GM19468 (cell line): ENCODE data around the gene HAUS8.
"Not testable (repeated sequence)": the region's sequence is repeated elsewhere in the genome, so short reads cannot be mapped to it uniquely, and the experiment has no call there.

Experiments
- ATAC-seq: cut with Tn5 transposase; IDR thresholded peaks from one replicate; pipeline ENCODE4 v1.9.1; 2021; ENCODE audit warnings: mild to moderate bottlenecking, moderate library complexity, moderate number of reproducible peaks; ENCODE audit not compliant: unreplicated experiment; ENCODE audit errors: extremely low read depth

HAUS8 gene, protein sequence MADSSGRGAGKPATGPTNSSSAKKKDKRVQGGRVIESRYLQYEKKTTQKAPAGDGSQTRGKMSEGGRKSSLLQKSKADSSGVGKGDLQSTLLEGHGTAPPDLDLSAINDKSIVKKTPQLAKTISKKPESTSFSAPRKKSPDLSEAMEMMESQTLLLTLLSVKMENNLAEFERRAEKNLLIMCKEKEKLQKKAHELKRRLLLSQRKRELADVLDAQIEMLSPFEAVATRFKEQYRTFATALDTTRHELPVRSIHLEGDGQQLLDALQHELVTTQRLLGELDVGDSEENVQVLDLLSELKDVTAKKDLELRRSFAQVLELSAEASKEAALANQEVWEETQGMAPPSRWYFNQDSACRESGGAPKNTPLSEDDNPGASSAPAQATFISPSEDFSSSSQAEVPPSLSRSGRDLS

DNA sequence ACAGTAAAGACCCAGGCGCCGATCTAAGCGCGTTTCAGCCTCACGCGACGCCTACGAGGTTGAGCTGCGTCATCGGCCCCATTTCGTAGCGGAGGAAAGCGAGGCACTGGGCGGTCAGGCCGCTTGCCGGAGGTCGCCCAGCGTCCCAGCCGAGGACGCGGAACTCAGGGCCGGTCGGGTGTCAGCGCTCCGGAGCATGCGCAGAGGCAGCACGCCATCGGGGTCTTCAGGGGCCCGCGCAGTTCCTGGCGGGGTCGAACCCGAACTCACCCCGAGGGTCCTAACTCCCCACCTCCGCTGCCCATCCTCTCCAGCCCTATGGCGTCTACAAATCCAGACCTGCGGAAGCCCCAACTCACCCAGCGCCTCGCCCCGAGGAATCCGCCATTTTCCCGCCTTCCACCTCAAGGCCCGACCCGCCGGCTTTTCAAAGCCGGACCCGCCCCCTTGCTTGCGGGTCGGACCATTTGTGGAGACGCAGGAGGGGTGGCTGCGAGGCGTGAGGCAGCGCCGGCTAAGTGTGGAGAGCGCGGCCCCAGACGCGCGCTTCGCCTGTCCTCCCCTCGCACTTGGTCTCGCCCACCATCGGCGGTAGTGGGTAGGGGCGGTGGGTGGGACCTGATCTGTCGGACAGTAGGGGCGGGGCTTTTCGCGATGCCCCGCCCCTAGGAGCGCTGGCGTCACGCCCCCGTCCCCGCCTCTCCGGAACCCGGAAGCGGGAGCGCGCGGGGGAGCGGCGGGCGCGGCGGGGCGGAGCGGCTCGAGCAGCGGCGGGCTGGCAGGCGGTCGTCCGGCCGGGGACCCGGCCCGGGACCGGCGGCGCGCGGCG lies at the start of gene HAUS8, which contains the start of gene MYO9B:
Gene HAUS8 (minus strand): TSS at position 418 of the 829 bp plus-strand sequence. CDS start 30 bp downstream, at position 388.
Gene MYO9B (plus strand): TSS at position 743 of the 829 bp plus-strand sequence. CDS start 25,941 bp downstream, outside the sequence.
- peak; percentile 72 for ATAC-seq

DNA sequence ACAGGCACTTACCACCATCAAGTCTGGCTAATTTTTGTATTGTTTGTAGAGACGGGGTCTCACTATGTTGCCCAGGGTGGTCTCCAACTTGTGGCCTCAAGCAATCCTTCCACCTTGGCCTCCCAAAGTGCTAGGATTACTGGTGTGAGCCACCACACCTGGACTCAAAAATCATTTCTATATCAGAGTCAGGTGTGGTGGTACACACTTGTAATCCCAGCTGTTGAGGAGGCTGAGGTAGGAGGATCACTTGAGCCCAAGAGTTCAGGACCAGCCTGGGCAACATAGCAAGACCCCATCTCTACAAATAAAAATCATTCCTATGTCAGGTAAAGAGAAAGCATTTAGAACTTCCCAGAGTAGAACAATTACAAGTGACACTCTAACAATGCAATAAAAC lies 48.8 kb upstream of the HAUS8 start:
- ATAC-seq: no peak

DNA sequence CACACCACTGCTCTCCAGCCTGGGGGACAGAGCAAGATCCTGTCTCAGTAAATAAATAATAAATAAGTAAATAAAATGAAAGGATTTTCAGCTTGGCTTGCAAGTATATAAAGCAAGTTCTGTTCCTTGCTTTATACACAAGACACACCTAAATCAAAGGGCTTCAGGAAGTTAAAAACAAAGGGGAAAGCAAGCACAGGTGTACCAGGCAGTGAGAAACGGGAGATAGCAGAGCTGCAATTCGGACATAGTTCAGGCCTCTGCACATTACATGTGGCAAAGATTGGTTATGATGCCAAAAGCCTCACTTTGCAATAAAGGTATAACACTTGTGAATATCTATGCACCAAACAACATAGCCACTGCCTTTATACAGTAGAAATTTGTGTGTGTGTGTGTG lies 47.8 kb upstream of the HAUS8 start:
- ATAC-seq: no peak

DNA sequence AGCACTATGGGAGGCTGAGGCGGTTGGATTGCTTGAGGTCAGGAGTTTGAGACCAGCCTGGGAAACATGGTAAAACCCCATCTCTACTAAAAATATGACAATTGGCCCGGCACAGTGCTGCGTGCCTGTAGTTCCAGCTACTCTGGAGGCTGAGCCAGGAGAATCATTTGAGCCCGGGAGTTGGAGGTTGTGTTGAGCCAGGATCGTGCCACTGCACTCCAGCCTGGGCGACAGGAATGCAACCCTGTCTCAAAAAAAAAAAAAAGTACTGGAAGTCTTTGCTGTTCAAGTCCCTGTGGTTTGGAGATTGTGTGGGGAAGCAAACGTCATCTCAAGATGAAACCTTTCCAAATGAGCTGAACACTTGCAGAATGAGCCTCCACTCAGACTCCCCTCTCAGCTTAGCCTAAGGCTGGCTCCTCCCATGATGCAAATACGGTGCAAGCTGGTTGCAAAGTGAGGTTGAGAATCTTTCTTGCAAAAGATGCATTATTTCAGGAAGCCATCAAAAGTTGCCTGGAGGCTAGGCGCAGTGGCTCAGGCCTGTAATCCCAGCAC lies 46.6 kb upstream of the HAUS8 start:
- ATAC-seq: no peak

DNA sequence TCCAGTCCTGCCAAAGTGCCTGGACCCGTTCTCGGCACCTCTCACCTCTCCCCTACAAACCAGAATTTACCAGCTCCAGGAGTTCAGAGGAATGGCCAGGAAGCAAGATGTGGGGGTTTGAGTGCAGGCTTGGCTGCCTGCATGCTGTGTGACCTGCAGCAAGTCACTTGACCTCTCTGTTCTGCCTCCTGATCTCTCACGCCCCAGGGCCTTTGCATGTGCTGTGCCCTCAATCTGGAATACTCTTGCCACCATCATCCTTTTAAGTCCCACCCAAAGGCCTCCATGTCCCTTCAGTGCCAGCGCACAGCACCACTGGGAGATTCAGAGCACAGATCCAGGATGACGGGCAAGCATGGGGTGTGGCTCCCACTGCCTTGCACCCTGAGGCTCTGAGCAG lies 43.7 kb upstream of the HAUS8 start:
- ATAC-seq: no peak

DNA sequence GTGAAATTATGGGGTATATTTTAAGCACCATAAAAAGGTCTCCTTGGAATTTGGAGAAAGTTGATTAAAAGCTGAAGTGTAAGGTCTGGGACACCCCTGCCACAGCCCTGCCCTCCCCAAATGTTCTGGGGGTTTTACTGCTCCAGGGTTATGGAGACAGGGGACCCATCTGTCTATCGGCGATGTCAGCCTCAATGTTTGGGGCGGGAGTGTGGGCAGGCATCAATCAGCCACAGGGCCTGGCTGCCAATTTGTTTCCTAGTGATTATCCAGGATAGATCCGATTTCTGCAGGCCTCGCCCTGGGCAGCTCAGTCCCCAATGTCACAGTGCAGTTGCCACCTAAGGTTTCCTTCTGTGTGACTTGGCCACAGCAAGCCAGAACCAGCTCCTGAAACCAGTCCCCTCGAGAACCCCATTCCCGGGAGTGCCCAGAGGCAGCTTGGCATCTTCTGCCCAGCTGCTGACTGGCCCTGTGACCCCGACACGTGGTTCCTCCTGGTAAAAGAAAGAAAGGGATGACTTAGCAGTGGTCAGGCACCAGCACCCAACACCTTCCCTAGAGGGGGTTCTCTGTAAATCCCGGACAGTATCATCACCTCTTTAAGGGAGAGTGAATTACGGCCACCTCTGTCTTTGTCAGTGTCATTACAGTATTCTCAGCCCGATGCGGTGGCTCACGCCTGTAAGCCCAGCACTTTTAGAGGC lies 41.9 kb upstream of the HAUS8 start:
- no peak for ATAC-seq

DNA sequence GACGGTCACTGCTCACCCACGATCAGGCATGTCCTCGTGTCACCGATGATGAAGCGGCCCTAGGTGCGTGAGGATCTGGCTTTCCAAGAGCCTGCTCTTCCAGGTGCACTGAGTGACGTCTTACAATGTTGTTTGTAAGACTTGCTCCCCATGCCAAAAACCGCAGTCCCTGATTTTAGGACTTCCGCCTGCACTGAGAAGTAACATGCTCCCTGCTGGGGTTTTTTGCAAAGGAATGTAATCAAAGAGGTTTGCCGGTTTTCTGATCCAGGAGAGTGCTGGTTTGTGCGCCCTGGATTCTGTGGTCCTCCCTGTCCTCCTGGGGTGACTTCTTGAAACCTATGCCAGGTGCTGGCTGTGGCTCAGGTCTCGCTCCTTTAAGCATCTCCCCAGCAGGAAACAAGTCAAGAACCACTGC lies 39.2 kb upstream of the HAUS8 start:
- ATAC-seq: no peak

DNA sequence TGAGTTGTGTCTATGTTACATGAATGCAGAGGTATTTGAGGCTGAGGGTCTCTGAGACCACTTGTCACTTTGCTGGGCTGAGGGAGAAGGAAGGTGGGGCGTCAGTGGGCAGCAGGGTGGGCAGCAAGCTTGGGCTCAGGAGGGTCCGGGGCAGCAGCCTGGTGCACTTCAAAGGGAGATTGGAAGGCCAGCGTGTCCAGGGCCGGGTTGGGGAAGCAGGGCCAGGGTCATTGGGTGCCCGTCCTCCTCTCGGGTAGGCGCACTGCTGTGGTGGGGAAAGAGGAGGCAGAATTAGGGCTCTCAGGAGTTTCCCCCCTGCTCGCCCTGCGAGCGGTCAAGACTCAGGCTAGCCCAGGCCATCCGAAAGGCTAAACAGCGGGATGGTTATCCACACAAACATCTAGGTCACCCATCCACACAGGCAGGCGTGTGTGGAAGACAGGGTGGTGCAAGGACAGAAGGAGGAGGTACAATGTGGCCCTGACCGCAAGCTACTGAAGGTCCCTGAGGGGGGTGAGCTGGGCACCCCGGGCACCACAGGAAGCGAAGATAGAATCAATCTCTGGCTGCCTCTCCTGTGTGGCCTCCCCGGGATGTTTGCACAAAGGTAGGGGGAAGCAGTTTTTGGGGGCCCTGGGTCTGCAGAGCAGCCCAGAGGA lies 38.0 kb upstream of the HAUS8 start:
- ATAC-seq: no peak

DNA sequence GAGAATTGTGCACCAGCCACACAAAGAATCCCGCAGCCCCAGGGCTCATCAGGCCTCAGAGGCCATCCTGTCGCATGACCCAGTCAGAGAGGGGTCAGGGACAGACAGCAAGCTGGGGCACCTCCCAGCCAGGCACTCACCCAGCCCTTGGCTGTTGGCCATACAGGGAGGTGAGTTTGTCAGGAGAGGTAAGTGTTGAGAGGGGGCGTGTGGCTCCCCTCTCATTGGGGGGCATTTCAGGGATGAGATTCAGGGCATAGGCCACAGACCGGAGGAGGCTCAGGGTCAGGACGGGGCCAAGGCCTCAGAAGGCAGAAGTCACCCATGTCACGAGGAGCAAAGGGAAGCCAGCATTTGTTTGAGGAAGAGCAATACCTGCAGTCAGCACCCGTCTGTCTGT lies 37.4 kb upstream of the HAUS8 start:
- no peak for ATAC-seq

DNA sequence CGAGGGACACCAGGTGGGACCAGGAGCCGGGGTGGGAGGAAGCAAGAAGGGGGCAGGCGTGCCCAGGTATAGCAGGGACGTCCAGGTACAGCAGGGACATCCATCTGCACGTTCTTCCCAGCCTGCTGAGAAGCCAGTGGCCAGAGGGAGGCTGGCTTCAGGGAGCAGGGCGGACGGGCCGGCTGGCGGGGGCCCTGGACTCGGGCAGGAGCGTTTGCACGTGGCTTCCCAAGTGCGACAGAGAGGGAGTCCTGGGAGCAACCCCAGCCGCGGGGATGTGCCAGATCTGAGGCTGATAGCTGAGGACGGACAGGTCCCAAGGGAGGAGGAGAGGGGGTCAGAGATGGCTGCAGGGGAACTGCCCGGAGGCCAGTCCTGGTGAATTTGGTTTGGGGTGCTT lies 37.0 kb upstream of the HAUS8 start:
- no peak for ATAC-seq

DNA sequence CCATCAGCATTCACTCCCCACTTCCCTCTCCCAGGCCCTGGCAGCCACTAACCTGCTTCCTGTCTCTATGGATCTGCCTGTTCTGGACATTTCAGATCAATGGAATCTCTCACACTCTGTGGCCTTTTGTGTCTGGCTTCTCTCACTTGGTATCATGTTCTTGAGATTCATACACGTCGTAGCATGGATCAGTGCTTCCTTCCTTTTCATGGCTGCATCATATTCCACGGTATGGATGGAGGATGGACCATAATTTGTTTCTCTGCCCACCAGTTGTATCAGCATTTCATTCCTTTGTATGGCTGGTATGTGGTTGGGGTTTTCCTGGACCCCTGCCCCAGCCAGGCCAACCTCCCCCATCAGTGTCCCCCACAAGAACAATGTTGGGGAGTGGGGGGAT lies 36.5 kb upstream of the HAUS8 start:
- ATAC-seq: no peak

DNA sequence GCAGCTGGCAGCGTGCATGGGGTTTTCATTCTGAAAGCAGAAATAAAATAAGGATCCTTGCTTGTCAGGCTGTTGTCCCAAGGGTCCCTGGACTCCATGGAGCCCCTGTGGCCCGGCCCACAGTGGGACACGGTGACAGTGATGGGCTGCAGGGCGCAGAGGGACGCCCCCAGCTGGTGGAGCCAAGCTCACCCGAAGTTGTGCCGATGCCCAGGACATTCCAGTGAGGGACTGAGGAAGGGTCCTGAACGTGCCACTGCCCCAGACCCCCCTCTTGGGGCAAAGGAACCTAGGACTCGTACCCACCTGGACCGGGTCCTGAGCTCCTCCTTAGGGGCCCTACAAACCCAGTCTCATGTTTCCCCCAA lies 35.3 kb upstream of the HAUS8 start:
- ATAC-seq: no peak

DNA sequence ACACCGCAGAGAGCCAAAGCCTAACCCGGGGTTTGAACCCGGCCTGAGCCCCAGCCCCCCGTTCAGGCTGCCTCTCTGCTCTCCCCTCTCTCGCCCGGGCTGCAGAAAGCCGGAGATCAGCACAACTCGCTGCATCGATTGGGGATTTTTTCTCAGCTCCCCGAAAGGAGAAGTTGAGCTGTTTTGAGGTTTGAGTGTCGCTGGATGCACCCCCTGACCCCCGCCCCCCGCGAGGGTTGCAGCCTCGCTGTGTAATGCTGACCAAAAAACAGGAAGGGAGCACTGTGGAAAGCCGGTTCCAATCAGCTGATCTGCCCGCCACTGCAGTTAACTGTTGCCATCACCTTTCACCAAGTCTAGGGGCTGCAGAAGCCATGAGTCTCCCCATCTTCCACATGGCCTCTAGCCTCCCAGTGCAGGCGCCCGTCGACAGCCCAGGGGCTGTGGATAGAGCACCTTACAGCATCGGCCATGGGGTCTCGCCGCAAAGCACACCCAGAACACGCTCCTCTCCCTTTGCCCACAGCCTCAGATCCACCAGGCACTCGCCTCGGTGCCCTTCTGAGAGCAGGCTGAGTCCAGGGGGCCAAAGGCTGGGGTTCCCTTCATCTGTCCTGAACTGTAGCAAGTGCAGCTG lies 34.8 kb upstream of the HAUS8 start:
- no peak for ATAC-seq

DNA sequence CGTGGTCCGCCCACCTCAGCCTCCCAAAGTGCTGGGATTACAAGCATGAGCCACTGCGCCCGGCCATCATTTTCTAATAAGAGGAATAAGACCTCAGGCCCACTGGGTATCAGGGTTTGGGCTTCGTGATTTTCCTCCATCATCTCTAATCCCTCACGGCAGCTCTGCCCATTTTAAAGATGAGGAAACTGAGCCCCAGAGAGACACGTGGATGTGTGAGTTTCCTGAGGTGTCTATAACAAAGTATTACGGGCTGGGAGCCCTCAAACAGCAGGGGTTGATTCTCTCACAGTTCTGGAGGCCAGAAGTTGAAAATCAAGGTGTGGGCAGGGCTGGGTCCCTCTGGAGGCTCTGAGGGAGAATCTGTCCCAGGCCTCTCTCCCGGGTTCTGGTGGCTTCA lies 34.0 kb upstream of the HAUS8 start:
- no peak for ATAC-seq

DNA sequence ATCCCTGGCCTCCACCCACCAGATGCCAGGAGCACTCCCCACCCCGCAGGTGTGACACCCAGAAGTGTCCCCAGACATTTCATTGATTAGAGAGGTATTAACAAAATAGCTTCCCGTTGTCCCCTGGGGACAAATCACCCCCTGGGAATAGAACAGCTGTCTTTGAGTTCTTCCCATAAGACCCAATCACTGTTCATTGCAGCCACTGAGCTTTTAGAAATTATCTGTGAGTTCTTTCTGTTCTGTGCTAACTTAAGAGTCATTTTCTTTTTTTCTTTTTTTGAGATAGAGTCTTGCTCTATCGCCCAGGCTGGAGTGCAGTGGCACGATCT lies 33.2 kb upstream of the HAUS8 start:
- no peak for ATAC-seq

DNA sequence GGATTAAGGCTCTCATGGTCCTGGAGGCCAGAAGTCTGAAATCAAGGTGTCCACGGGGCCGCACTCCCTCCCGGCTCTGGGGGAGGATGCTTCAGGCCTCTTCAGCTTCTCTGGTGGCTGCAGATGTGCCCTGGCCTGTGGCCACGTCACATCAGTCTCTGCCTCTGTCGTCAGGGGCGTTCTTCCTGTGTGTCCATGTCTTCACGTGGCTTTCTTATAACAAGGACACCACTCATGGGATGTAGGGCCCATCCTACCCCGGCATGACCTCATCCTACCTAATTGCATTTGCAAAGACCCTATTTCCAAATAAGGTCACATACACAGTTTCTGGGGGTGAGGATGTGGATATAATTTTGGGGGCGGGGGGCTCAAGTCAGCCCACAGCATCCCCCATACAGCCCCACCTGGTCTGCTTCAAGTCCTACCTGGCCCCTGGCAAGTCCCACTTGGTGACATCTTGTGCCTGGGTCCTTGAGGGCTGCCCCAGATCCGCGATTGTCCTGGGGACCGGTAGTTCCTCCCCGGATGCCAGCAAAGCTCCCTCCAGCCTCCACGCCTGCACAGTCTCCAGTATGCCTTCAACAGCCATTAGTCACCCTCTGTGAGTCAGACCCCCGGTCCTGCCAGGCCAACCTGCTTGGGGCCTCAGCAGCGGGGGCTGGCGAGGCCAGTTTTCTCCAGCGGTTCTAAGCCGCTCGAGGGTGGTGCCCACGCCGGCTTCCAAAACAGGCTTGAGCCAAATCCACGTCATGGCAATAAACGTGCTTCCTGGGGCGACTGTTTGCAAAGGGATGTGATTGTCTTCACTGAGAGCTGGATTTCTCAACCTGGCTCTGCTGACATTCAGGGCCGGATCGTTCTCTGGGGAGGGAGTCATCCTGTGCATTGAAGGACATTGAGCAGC lies 32.5 kb upstream of the HAUS8 start:
- ATAC-seq: no peak

DNA sequence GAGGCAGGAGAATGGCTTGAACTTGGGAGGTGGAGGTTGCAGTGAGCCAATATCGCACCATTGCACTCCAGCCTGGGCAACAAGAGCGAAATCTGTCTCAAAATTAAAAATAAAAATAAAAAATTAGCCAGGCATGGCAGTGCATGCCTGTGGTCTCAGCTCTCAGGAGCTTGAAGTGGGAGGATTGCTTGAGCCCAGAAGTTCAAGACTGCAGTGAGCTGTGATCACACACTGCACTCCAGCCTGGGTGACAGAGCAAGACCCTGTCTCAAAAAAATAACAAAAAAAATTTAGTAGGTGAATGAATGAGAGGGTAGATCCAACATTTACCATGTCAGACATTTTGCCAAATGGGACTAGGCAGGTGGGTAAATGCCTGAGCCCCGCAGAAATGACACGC lies 31.7 kb upstream of the HAUS8 start:
- not testable (repeated sequence) for ATAC-seq

DNA sequence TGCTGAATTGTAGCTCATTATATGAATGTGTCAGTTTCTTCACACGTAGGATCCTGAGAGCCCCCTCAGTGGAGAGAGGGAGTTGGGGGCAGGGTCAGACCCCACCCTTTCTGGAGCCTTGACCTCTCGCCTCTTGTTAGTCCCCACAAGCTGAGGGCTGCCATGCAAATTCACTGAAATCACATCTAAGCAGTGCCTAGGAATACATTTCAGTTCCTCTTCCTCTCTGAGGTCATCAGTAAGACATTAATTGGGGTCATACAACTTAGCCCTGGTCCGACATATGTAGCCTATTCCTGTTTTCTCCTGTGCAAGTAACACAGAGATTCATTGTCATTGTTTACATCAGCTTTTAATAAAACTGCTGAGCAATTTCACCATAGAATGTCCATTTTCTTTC lies 30.3 kb upstream of the HAUS8 start:
- no peak for ATAC-seq

DNA sequence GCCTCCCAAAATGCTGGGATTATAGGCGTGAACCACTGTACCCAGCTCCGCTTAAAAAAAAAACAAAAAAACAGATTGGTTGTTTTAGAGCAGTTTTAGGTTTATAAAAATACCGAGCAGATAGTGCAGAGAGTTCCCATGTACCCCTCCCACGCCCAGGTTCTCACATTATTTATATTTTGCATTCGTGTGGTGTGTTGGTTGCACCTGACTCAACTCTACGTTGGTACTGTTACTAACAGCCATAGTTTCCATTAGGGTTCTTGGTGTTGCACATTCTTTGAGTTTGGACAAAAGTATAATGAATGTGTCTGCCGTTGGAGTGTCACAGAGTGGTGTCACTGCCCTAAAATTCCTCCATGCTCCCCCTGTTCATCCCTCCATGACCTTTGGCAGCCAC lies 29.4 kb upstream of the HAUS8 start:
- no peak for ATAC-seq
